NCI-H446 (cell line): Measurements from ENCODE around the gene KNSTRN.

Experiments used
- DNase-seq, 2 experiments: peaks; one replicate each; lab custom pipeline; 2025; lab: John Stamatoyannopoulos, UW

KNSTRN gene

DNA sequence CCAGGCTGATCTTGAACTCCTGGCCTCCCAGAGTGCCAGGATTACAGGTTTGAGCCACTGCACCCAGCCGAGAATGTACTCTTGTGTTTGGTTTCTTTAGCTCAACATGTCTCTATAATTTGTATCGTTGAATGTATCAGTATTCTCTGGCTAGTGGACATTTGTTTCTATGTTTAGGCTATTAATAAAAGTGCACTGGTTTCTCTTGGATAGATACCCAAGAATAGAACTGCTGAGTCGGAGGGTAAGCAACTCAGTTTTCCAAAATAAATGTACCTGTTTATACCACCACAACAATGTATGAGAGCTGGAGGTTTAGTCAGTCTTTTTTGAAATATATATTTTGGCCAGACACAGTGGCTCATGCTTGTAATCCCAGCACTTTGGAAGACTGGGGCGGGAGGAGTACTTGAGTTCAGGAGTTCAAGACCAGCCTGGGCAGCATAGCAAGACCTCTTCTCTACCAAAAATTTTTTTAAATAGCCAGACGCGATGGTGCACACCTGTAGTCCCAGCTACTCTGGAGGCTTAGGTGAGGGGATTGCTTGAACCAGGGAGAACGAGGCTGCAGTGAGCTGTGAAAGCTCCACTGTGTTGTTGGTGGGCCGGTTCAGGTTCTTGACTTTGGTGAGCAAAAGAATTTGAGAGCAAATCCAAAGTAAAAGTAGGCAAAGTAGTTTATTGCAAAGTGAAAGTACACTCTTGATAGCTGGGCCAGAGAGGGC lies 15.3 kb downstream of the KNSTRN start:
- DNase-seq, result no peak

DNA sequence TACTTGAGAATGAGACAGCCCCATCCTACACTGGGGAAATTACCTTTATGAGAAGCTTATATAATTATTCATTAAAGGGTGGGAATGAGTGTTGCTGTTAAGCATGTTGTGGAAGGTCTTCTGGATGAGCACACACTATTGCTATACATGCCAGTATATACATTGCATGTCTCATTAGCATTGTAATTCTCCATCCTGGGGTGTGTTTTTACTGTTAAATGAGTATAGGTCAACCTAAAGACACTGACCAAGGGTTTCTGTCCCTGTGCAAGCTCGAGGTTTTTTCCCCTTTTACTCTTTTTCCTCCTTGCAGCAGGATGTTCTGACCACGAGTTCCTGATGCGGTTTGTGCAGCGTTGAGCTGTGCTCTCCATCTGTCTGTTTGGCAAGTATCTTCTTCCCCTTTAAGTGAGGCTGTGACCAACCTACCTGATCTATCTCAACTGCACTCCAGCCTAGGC lies 15.9 kb downstream of the KNSTRN start:
- peak in 1 of 2 experiments; percentile 19 for DNase-seq

DNA sequence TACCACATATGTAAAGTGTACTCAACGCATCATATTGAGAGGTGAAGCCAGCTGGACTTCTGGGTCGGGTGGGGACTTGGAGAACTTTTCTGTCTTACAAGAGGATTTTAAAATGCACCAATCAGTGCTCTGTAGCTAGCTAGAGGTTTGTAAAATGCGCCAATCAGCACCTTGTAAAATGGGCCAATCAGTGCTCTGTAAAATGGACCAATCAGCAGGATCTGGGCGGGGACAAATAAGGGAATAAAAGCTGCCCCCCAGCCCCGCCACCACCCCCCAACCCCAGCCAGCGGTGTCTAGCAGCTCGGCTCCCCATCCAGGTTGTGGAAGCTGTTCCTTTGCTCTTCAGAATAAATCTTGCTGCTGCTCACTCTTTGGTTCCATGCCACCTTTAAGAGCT lies 16.8 kb downstream of the KNSTRN start:
- DNase-seq, result no peak

DNA sequence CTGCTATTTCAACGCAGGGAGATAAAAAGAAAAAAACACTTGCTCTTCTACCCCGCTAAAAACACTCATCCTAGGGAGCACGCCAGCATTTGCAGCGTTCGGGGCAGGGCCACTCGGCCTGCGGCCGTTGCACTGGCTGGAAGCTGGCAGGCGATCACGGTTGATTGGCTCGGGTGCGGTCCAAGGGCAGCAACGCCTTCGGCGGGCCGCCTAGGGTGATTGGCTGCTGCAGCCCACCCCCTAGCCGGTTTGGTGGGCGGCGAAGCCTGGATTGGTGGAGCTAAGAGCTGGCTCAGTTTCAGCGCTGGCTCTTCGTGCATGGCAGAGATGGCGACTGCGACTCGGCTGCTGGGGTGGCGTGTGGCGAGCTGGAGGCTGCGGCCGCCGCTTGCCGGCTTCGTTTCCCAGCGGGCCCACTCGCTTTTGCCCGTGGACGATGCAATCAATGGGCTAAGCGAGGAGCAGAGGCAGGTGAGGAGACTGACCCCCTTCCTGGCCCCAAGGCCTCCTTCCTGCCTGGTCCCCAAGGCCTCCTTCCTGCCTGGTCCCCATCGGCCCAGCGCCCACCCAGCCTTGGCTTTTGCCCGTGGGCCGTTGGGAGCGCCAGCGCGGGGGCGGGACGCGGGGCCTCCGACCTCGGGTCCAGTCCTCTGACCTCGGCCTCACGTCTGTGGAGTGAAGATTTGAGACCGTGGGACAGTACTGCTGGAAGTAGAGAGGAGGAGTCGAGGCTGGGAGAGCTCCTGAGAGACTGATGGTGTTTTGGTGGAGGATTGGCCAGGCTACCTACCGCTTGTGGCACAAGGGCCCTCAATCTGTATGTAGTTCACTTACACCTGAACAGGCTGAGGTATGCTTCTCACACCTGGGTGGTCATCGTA lies 23.2 kb downstream of the KNSTRN start, which contains the start of gene IVD:
Gene IVD (plus strand): TSS at position 295 of the 881 bp plus-strand sequence. CDS start 33 bp downstream, at position 328.
- DNase-seq, result peak; percentile 84 to 96

DNA sequence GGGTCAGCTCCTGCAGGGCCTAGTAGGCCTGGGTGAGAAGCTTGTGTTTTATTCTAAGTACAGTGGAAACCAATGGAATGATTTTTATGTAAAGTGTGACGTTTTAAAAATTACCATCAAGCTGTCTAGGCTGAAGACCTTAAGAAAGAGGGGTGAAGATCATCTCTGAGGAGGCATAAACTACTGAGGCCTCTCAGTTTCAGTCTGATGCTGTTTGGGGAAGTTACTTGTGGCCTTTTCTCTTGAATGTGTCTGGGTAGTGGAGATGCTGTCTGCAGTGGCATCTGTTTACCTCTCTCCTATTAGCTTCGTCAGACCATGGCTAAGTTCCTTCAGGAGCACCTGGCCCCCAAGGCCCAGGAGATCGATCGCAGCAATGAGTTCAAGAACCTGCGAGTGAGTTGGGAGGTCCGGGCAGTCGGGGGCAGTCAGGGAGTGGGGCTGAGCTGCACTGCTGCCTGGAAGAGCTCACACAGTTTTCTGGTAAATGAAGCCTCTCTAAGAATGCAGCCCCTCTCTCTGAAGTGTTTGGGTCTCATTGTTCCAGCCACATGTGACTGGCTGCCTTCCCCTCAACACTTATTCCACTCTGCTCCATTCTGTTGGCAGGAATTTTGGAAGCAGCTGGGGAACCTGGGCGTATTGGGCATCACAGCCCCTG lies 24.9 kb downstream of the KNSTRN start:
- no peak for DNase-seq

DNA sequence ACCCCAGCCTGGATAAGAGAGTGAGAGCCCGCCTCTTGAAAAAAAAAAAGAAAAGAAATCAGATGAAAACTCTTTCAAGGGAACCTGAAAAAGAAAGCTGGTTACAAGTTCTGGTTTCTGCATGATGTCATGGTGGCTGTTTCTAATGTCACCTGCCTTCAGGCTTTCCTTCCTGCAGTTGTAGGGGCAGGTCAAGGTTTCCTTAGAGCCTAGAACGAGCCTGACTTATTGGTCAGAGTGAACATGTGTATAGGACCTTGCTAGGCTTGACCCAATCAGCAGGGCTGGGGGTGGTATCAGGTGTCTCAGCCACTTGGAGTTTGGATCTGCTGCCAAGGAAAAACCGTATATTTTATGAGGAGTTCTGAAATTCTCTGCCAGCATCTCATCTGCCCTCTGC lies 26.8 kb downstream of the KNSTRN start:
- DNase-seq, result no peak

DNA sequence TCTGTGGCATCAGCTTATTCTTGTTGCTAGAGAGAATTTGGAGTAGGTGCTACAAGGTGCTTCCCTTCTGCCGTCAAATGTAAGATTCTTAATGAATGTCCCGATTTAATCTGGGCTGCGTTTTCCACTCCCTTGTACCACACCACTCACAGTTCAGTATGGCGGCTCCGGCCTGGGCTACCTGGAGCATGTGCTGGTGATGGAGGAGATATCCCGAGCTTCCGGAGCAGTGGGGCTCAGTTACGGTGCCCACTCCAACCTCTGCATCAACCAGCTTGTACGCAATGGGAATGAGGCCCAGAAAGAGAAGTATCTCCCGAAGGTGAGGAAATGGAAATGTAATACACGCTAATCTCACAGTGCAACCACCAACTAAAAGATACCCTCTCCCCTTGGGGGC lies 28.0 kb downstream of the KNSTRN start:
- no peak for DNase-seq

DNA sequence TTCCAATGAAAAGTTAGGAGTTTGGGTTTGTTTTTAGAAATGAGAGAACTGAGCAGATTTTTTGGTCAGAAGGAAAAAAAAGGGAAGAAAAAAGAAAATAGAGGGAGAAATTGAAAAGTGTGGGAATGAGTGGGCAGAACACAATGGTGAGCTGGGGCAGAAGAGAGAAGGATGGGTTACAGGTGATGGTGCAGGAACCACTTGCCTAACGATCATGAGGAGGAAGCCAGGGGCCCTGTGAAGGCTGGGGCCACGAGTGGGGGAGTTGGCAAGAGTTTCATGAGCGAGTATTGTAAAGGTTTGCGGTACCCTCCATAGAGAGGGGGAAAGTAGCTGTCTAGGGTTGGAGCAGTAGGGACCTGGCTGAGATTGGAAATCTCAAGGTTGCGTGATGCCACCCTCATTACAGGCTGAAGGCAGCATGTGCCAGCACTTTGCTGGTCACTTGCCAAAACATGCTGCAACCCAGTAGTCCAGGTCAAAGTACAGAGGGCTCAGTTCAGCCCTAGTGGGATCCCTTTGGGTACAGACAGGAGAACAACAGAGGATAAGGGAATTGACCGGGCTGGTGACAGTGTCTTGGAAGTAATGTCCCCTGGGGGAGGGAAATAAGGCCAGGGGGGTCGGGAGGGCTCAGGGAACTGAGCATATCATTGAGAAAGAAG lies 29.7 kb downstream of the KNSTRN start:
- DNase-seq, result no peak

DNA sequence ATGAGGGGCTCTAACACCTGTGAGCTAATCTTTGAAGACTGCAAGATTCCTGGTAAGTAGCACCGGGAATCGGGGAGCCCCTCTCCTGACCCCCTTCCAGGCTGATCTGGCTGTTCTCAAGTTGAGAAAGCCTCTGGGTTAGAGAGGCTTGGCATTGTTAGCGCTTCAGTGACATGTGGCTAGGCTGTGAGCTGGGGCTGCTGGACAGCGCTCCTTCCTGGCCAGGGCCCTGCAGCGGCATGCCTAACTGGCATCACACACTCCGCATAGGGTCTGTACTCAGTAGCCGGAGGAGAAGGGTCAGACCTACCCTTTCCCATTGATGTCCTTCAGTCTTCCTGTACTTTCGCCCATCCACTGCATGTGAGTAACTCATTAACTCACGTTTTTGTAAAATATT lies 30.5 kb downstream of the KNSTRN start:
- DNase-seq, result no peak

DNA sequence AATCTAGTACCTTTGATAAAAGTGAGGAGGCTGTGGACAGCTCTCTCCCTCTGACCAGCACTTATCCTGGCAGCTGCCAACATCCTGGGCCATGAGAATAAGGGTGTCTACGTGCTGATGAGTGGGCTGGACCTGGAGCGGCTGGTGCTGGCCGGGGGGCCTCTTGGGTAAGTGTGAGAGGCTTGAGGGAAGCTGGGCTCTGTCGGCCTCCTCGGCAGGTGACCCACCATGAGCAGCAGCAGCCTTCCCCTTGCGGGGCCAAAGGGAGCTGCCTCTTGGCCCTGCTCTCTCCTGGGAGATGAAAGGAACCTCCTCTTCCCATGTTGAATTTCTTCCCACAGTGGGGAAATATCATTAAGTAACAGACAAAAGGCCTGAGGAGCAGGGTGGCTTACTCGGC lies 32.3 kb downstream of the KNSTRN start:
- DNase-seq, result no peak

DNA sequence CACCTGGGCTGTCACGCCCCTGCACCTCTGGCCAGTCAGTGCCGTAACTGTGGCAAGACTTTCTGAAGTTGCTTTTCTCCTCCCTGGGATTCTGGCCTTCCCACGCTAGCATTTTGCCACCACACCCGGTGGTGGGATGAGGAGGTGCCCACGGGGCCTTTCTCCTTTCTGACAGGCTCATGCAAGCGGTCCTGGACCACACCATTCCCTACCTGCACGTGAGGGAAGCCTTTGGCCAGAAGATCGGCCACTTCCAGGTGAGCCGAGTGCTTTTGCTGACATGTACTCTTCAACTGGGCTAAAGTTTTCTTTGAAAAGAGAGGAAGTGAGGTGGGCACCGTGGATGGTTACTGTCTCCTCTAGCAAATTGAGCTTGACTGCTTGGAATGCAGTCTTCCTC lies 32.7 kb downstream of the KNSTRN start:
- no peak for DNase-seq

DNA sequence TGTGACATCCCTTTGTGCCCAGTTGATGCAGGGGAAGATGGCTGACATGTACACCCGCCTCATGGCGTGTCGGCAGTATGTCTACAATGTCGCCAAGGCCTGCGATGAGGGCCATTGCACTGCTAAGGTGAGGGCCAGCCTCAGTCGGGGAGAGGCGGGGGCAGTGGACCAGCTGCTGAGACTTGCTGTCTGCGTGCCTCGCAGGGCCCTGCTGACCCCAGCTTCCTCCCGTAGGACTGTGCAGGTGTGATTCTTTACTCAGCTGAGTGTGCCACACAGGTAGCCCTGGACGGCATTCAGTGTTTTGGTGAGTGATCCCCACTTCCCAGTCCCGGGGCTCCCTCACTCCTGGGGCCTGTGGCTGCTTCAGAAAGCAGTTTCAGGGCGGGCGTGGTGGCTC lies 33.5 kb downstream of the KNSTRN start:
- no peak for DNase-seq

DNA sequence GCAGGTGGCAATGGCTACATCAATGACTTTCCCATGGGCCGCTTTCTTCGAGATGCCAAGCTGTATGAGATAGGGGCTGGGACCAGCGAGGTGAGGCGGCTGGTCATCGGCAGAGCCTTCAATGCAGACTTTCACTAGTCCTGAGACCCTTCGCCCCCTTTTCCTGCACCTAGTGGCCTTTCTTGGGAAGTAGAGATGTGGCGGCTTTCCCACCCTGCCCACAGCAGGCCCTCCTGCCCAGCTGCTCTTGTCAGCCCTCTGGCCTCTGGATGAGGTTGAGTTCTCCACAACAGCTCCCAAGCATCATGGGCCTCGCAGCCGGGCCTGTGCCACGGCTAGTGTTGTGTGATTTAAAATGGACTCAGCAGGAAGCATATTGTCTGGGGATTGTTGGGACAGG lies 35.6 kb downstream of the KNSTRN start:
- no peak for DNase-seq

DNA sequence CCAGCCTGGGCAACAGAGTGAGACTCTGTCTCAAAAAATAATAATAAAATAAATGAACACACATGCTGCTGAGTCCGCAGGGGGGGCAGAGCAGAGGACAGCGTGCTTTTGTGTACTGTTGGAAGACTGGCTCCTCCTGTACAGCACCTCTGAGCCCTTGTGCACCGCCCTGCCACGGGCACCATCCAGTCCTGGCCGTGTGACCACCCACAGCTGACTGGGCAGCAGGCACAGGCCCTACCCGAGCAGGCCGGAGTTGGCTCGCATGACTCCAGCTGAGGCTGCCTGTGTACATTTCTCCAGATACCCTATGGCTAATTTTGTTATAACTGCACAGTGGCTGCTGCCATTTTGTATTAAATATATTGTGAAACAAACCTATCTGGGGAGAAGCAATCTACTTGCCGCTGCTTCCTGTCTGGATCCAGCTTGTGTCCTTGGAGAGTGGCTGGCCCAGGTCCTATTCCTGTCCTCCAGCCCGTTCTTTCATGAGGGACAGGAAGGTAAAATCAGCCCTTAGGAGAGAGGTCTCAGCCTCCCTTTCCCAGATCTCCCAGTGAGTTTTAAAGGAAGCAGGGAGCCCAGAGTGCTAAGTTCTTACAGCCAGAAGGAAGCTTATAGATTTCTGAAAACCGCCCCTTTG lies 37.7 kb downstream of the KNSTRN start:
- DNase-seq, result no peak

DNA sequence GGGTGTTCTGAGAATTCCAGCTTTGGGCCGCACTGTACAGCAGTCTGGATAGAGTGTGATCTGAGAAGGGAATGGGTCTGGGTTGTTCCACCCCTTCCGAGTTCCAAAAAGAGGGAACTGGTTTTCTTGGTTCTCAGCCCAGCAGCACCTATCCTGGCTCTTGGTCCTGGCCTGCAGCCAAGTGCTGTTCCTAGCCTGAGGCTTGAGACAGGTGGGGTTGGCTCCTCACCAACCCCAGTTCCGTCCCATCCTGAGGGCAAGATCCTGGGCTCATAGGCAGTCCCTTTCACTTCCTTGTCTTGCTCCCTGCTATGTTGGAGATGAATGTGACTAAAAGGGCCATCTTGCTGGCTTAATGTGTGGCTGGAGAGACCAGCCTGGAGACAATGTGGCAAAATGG lies 38.3 kb downstream of the KNSTRN start:
- DNase-seq, result peak in 1 of 2 experiments; percentile 29

DNA sequence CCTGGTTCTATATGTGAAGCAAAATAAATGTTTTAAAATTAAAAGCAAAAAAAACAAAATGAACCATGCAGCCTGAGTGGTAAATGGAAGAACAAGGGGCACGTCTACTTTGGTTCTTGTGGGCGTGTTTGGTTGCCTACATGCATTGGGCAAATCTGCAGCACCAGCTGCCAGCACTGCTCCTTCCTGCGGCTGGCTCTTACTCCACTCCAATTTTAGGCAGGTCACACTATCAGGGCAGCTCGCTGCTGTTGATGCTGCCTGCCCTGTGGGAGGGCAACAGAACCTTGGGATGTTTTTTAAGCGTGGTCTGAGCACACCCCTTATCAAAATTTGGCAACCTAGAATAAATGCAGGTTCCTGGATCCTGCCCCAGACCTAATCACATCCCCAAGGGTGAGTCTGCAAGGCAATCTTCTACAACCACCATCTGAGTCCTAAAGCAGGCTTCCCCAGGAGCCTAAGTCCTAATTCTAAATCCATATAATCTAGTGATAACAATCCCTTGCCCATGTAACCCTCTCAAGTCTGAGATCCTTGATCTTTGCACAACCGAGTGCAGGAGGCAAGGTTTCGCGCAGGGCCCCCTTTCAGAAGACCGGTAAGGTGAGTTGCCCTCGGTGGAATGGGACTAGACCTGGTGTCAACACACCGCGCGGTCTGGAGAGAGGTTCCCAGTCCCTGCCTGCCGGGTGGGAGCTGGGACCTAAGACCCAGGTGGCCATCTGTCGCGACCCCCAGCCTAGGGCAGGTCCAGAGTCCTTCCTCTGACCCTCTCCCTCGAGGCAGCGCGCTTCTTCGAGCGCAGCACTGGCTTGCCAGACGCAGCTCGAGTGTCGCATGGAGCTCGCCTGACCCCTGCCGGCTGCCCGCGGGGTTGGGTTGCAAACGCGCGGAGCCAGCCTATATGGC lies 39.0 kb downstream of the KNSTRN start:
- DNase-seq, result peak; percentile 53 to 80

DNA sequence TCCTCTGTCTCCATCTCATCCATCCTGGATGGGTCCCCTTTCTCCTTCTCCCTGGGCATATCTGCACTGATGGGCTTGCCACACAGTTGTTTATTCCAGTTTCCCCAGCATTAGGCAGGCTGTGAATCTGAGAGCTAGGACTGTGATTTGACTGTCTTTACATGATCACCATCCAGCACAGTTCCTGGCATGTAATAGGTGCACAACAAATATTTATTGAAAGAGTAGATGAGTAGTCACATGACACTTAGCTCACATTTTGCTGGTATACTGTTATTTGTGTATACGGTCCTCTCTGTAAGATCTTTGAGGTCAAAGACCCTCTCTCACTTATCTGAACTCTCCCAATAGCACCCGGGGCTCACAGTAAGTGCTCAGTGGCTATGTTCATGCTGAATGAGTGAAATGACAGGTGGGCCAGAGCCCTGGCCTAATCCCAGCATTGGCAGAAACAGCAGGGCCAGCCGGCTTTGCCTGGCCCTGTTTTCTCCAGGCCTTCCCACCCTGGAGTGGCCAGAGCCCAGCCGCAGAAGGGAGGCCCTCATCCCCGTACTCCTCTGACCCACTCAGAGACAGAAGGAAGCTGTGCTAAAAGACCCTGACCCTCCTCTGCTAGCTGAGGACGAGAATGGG lies 42.1 kb downstream of the KNSTRN start:
- no peak for DNase-seq

DNA sequence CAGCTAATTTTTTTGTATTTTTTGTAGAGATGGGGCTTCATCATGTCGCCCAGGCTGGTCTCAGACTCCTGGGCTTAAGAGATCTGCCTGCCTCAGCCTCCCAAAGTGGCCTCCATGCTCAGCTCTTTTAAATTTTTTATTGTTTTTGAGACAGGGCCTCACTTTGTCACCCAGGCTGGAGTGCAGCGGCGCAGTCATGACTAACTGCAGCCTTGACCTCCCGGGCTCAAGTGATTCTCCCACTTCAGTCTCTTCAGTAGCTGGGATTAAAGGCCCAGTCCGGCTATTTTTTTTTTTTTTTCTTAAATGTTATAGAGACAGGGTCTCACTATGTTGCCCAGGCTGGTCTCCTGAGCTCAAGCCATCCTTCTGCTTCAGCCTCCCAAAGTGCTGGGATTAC lies 43.2 kb downstream of the KNSTRN start:
- no peak for DNase-seq

DNA sequence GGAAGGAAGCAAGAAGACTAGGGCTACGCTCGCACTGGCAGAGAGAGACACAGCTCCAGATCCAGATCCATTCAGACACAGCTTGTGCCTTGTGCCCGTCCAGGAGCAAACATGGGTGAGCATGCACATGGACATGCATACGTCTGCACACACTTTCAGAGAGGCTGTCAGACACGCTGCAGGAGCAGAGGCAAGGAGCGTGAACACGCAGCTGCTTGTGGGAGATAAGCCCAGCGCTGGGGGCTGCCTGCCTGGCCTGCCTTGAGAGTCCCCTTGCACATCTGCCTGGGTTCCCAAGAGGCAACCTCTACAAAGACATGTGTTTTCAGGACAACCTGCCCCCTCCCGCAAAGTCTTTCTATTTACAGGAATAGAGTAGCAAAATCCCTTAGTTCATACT lies 44.7 kb downstream of the KNSTRN start:
- no peak for DNase-seq

DNA sequence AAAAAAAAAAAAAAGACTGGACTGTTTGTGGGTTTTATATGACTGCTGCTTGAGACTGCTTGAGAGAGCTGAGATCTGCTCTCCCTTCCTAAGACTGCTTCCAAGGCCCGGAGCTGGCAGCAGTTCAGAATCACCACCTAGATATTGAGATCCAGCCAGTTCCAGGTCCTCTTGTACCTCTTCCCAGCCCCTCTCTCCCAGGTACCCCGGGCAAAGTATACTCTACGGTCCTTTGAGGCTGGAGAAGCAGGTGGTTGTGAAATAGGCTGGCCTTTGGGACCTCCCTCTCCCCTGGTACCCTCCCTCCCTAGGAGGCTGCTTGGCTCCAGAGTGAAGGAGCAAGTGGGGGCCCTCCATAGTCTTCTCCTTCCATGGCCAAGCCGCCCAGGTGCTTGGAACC lies 45.7 kb downstream of the KNSTRN start:
- DNase-seq, result no peak
